Hepatocyte (in vitro differentiated cells): ENCODE measurements around the gene TIMM29.

Experiments used
- EZH2phosphoT487 ChIP-seq: fragments of 200-600 bp; sonication (generic); IDR thresholded peaks from one replicate; pipeline ENCODE4 v1.6.1; 2018; ENCODE audit warnings: antibody characterized with exemption, mild to moderate bottlenecking, low read depth, moderate library complexity; ENCODE audit not compliant: unreplicated experiment, severe bottlenecking
- TF ChIP-seq, protein P1 (sequence below): fragments of 200-600 bp; sonication (generic); IDR thresholded peaks from 2 replicates; pipeline ENCODE4 v1.5.1; 2016; ENCODE audit warnings: antibody characterized with exemption, mild to moderate bottlenecking; ENCODE audit not compliant: poor library complexity

DNA sequence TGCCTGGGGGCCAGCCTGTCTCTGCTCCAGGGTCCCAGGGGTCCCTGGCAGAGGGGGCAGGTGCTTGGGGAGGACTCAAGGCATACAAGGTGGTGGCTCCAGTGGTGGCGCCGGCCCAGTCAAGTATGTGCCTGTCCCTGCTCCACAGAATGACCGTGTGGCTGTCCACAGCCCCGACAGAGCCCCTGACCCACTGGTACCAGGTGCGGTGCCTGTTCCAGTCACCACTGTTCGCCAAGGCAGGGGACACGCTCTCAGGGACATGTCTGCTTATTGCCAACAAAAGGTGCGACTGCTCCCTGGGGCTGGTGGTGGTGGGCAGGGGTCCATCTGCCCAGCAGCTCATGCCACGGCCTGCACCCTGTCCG, 8.3 kb upstream of the TIMM29 start:
- TF ChIP-seq, protein P1, sequence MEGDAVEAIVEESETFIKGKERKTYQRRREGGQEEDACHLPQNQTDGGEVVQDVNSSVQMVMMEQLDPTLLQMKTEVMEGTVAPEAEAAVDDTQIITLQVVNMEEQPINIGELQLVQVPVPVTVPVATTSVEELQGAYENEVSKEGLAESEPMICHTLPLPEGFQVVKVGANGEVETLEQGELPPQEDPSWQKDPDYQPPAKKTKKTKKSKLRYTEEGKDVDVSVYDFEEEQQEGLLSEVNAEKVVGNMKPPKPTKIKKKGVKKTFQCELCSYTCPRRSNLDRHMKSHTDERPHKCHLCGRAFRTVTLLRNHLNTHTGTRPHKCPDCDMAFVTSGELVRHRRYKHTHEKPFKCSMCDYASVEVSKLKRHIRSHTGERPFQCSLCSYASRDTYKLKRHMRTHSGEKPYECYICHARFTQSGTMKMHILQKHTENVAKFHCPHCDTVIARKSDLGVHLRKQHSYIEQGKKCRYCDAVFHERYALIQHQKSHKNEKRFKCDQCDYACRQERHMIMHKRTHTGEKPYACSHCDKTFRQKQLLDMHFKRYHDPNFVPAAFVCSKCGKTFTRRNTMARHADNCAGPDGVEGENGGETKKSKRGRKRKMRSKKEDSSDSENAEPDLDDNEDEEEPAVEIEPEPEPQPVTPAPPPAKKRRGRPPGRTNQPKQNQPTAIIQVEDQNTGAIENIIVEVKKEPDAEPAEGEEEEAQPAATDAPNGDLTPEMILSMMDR: no peak
- no peak for TF ChIP-seq EZH2phosphoT487
